GM10266 (cell line): ENCODE results near the gene TEX26.

ENCODE experiments used
- DNase-seq: peaks from one replicate; pipeline ENCODE4 v3.0.0; 2012; ENCODE audit errors: extremely low spot score
- TF ChIP-seq, protein P1 (sequence below): IDR thresholded peaks from 2 replicates; pipeline ENCODE4 v1.5.1; 2012; ENCODE audit warnings: mild to moderate bottlenecking, low read depth; ENCODE audit not compliant: control insufficient read depth, insufficient read depth; ENCODE audit errors: missing control alignments

TEX26 gene

DNA sequence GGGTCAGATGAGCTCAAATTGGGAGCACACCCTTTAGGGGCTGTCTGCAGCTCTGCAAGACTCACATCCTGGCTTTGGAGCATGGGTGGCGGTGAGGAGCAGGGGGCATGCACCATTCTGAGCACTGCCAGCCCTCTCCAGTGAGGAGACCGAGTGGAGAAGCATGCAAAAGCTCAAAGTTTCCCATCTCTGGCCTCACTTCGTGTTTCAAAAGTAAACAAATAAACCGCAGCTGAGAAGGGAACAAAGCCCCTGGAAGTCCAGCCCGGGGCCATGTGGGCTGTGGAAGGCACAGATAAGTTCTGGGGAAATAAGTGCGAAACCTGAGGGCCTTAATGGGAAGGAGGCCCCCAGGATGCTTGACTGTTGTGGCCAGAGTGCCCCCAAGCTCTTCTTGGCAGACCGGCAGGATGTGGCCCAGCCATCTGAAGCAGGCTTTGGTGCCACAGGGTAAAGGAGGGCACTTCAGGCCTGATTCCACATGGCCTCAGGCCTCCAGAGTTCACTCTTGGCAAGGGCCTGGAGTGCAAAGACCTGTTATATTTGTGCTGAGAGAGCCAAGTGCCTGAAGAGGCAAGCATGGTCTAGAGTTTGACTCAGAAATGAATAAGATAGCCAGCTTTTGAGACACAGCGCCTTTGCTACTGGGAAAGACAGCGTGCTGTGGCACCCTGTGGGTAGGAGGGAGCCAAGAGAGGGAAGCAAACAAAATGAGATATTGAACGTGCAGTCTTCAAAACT lies 25.2 kb upstream of the TEX26 start:
- TF ChIP-seq, protein P1, sequence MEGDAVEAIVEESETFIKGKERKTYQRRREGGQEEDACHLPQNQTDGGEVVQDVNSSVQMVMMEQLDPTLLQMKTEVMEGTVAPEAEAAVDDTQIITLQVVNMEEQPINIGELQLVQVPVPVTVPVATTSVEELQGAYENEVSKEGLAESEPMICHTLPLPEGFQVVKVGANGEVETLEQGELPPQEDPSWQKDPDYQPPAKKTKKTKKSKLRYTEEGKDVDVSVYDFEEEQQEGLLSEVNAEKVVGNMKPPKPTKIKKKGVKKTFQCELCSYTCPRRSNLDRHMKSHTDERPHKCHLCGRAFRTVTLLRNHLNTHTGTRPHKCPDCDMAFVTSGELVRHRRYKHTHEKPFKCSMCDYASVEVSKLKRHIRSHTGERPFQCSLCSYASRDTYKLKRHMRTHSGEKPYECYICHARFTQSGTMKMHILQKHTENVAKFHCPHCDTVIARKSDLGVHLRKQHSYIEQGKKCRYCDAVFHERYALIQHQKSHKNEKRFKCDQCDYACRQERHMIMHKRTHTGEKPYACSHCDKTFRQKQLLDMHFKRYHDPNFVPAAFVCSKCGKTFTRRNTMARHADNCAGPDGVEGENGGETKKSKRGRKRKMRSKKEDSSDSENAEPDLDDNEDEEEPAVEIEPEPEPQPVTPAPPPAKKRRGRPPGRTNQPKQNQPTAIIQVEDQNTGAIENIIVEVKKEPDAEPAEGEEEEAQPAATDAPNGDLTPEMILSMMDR, result no peak
- no peak for DNase-seq

DNA sequence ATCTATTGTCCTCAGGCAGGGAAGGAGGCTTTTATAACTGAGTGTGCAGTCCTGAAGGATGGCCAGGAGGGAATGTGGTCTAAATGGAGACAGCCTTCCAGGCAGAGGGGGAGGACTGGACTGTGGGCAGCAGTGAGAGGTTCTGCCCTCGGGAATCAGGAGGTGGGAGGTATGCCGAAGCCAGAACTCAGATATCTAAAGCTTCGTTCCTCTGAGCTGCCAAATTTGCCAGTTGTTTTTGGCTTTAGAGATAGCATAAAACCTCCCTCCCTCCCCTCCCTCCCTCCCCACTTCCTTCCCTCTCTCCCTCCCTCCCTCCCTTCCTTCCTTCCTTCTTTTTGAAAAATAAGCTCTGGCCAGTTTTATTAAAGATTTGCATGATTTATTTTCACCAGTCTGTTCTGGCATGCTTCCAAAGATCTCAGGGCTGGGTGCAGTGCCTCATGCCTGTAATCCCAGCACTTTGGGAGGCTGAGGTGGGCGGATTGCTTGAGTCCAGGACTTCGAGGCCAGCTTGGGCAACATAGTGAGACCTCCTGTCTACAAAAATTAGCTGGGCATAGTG lies 24.0 kb upstream of the TEX26 start:
- DNase-seq, result no peak
- TF ChIP-seq, protein P1, result no peak

DNA sequence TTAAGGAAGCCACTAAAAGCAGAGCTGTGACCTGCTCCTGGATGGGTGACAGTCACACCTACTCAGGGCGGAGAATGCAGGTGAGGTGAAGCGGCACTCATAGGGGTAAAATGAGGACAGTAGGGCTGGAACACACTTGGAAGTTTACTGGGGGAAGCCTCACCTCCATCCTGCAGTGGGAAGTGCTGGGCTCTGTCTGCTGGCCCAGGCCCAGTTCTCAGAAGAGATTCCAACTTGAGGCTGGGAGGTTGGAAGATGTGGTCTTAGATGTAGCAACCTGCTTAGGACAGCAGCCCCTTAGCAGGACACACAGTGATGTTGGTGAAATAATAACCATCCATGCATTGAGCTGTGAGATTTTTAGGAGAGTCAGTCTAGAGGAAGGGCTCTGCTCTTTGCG lies 21.8 kb upstream of the TEX26 start:
- DNase-seq, result no peak
- TF ChIP-seq, protein P1, result no peak

DNA sequence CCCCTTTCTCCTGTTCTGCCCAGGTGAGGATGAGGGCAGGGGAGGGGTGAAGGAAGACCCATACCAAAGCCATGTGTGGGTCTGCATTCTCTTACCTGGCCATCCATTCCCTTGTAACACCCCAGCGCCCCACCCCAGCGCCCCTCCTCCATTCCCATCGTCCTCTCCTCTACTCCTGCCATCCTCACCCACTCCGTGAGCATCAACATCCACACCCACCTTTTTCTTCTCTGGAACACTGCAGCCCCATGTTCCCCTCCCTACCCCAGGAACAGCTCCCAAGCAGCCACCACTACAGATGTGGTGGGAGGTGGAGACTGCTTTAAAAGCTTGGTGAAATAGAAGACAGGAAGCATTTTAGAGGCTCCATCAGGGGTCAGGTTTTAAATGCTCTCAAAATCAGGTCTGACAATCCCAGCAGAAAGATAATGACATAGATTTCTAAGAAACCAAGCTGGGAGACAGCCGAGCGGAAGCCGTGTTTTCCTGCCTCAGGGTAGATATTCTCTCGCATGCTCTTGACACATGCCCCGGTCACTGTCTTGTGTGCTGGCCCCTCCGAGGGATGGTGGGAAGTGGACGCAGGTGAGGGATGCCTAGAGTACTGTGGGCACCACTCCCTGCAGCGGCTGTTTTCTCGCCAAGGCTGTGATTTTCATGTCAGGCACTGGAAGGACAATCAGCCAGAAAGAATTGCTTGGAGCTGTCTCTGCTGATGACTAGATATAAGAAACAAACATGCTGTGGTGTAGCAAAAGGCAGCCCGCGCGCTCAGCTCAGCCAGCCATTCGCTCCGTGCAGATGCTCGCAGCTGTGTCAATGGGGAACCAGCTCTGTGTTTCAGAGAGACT lies 16.5 kb upstream of the TEX26 start:
- DNase-seq, result no peak
- TF ChIP-seq, protein P1, result no peak

DNA sequence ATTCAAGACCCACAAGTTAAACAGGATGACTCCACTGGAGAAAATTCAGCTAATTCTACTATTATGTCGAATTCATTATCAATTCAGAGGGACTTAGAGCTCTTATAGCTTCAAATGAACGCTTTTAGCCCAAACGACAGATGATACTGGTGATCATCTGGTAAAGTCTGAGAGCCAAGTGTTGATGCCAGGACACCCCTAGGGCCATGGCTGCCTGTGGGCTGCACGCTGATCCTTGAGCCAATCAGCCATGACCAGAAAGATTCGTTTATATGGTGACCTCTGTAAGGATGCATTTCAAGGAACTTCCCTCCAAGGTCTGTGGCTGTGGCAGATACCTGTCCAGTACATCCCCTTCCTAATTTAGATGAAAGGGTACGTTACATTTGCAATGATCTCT lies 15.5 kb upstream of the TEX26 start:
- no peak for DNase-seq
- TF ChIP-seq, protein P1, result no peak

DNA sequence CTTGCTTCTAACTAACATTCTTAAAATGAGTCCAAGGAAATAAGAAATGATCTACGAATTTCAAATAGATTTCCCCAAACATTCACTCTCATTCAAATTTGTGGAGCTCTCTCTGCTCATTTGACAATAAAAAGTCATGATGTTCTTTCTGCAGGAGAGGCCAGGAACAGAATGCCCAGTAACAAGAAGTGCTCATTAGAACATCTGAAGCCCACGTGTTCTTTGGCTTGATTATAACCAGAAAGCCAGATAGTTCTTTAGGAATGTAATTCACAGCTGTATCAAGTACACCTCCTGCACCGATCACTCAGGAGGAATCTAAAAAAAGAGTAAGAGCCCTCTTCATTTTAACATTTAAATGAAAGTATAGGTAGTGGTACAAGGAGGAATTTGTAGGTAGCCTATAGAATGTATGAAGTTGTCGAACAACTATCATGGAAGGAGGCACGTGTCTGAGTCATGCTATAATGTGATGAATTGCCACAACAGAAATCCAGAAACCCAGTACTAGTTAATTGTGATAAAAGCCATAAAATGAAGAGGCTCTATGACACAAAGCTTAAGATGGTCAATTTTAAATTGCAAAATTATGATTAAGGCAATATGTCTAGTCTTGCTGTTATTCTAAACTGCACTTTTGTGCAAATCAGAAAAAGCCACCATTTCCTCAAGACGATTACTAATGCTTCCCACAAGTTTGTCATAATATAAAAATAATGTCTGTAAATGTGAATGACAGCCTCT lies 13.6 kb upstream of the TEX26 start:
- TF ChIP-seq, protein P1, result no peak
- DNase-seq, result no peak
